Measurements from ENCODE around the gene PNKP. TPM values are rescaled to one million over a fixed set of nuclear protein-coding genes. Genes with fewer than 3 reads are reported as not detected.

The PNKP gene
- total RNA-seq = 100 to 1,000 TPM in 1 of 2 donors, 10 to 100 TPM in 1; 53.7 to 137 TPM

DNA sequence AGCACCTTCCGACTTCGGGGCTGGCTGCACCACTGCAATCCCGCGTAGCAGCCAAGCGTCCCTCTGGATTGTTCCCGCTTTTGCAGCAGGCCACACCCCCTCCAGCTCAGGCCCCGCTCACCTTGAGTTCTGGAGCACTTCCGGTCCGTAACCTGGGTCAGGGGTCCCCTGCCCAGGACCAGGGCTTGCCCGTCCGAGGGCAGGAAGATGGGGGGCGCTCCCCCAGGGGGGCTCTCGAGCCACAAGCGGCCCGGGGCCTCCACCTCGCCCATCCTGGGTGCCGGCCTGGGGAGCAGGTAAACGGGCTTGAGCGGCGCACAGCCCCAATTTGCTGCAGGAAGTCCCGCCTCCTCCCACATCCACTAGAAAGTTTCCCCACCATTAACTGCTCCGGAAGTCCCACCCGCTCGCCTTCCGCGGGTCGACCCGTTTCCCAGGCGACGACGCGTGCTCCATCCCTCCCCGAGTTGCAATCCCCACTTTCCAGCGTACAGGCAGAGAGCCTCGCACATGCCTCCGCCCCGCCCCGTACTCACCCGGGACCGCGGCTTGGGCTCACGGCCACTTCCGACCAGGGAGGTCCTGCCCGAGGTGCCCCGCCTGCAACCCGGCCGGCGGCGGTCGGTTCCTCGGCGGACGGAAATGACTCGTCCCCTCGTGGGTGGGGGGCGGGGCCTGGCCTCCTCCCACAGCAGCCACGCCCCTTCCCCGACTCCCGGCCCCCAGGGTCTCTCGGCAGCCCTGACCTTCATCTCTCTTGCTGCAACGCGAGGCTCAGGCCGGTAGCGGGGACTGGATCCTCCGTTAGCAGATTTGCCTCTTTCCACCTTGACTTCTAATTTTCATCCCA, at the start of gene PNKP:
PNKP (minus strand) TSS at position 644 of the 850 bp plus-strand sequence; CDS start at position 272, 372 bp downstream.
- Histone ChIP-seq H3K4me3 (peak within 1 kb of the TSS; percentile 68), H3K4me1 (peaks cover 22% of the 10 kb centered on the region), H3K27ac (peak within 1 kb of the TSS; percentile 91), H3K9me3 (no peaks in the 10 kb centered on the region), H3K9ac (ENCODE audit: low read depth in 2 of 2, low read length in 2 of 2) (peak within 1 kb of the TSS; percentile 89 to 90), H3K36me3 (no peaks in the 10 kb centered on the region), H3K27me3 (no peaks in the 10 kb centered on the region)
- TF ChIP-seq, protein P1, sequence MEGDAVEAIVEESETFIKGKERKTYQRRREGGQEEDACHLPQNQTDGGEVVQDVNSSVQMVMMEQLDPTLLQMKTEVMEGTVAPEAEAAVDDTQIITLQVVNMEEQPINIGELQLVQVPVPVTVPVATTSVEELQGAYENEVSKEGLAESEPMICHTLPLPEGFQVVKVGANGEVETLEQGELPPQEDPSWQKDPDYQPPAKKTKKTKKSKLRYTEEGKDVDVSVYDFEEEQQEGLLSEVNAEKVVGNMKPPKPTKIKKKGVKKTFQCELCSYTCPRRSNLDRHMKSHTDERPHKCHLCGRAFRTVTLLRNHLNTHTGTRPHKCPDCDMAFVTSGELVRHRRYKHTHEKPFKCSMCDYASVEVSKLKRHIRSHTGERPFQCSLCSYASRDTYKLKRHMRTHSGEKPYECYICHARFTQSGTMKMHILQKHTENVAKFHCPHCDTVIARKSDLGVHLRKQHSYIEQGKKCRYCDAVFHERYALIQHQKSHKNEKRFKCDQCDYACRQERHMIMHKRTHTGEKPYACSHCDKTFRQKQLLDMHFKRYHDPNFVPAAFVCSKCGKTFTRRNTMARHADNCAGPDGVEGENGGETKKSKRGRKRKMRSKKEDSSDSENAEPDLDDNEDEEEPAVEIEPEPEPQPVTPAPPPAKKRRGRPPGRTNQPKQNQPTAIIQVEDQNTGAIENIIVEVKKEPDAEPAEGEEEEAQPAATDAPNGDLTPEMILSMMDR (IDR thresholded peaks at IDR 0.05) = no peak
- intact Hi-C loops (cut with DNase I) = loop anchor here (10.0 kb wide), 1 partner anchor 52 kb away; the partner anchor contains the start of genes FUZ and MED25
- peak; percentile 91 for DNase-seq

- intact Hi-C loops (cut with DNase I) = no loop called here
- H3K4me3 ChIP-seq = no peak overlapping the region
- H3K27ac ChIP-seq = no peak overlapping the region
- no peaks in the 10 kb centered on the region for H3K36me3 ChIP-seq
- no peak for DNase-seq
- H3K27me3 ChIP-seq = no peaks in the 10 kb centered on the region
- H3K9ac ChIP-seq (ENCODE audit: low read depth in 2 of 2, low read length in 2 of 2) = no peak overlapping the region
- H3K4me1 ChIP-seq = no peaks in the 10 kb centered on the region
- H3K9me3 ChIP-seq = no peaks in the 10 kb centered on the region
- TF ChIP-seq, protein P1 (IDR thresholded peaks at IDR 0.05) = no peak
Measured at GRCh38 chr19:49915271-49915670, 47.9 kb upstream of the PNKP start.

- DNase-seq = no peak
- H3K36me3 ChIP-seq = peaks cover 2% of the 10 kb centered on the region
Measured at GRCh38 chr19:49913720-49914119, 46.3 kb upstream of the PNKP start.

GRCh38 chr19:49912965-49913685, 45.7 kb upstream of the PNKP start:
- TF ChIP-seq, protein P1 (IDR thresholded peaks at IDR 0.05) = no peak
- Histone ChIP-seq H3K36me3 (peaks cover 6% of the 10 kb centered on the region), H3K27me3 (no peaks in the 10 kb centered on the region), H3K4me1 (no peaks in the 10 kb centered on the region), H3K4me3 (no peak overlapping the region), H3K9me3 (no peaks in the 10 kb centered on the region), H3K9ac (ENCODE audit: low read depth in 2 of 2, low read length in 2 of 2) (no peak overlapping the region), H3K27ac (no peak overlapping the region)
- intact Hi-C loops (cut with DNase I) = no loop called here
- DNase-seq = no peak

More at GRCh38 chr19:49913720-49914119, 46.3 kb upstream of the PNKP start:
- Histone ChIP-seq H3K9ac (ENCODE audit: low read depth in 2 of 2, low read length in 2 of 2) (no peak overlapping the region), H3K4me1 (no peaks in the 10 kb centered on the region), H3K27me3 (no peaks in the 10 kb centered on the region), H3K4me3 (no peak overlapping the region), H3K9me3 (no peaks in the 10 kb centered on the region), H3K27ac (no peak overlapping the region)
- TF ChIP-seq, protein P1 (IDR thresholded peaks at IDR 0.05) = no peak
- intact Hi-C loops (cut with DNase I) = no loop called here

- Histone ChIP-seq H3K27me3 (no peaks in the 10 kb centered on the region), H3K9ac (ENCODE audit: low read depth in 2 of 2, low read length in 2 of 2) (no peak overlapping the region), H3K4me1 (no peaks in the 10 kb centered on the region), H3K4me3 (no peak overlapping the region), H3K36me3 (peaks cover 6% of the 10 kb centered on the region), H3K9me3 (no peaks in the 10 kb centered on the region), H3K27ac (peak overlapping the region; percentile 44)
- DNase-seq = no peak
- intact Hi-C loops (cut with DNase I) = no loop called here
- TF ChIP-seq, protein P1 (IDR thresholded peaks at IDR 0.05) = no peak
Measured at GRCh38 chr19:49911381-49912145, 44.2 kb upstream of the PNKP start.
